Hepatocyte (in vitro differentiated cells): ENCODE data around the gene STN1. TPM values are rescaled to one million over a fixed set of nuclear protein-coding genes. Genes with fewer than 3 reads are reported as not detected.
A peak's percentile ranks its signal among the peaks of the same experiment; 100 is the strongest.

Experiments
- DNase-seq: peaks from one replicate; pipeline ENCODE4 v3.0.0-alpha.2; 2016; ENCODE audit warnings: low spot score
- H2AFZ ChIP-seq: fragments of 200-600 bp; sonication (generic); 2 replicates; pipeline ENCODE4 v1.6.0; 2016; ENCODE audit warnings: antibody characterized with exemption, mild to moderate bottlenecking
- H3K27ac ChIP-seq: fragments of 200-600 bp; sonication (generic); 2 replicates; pipeline ENCODE4 v1.5.1; 2016; ENCODE audit warnings: mild to moderate bottlenecking
- H3K27me3 ChIP-seq: fragments of 200-600 bp; sonication (generic); 2 replicates; pipeline ENCODE4 v1.6.1; 2016
- H3K36me3 ChIP-seq: fragments of 200-600 bp; sonication (generic); replicated peaks from 2 replicates; pipeline ENCODE4 v1.5.1; 2016; ENCODE audit warnings: low read depth; ENCODE audit not compliant: insufficient read depth
- H3K4me1 ChIP-seq: fragments of 200-600 bp; sonication (generic); 2 replicates; pipeline ENCODE4 v1.5.1; 2016; ENCODE audit warnings: mild to moderate bottlenecking, moderate library complexity; ENCODE audit not compliant: insufficient read depth
- H3K4me2 ChIP-seq: fragments of 200-600 bp; sonication (generic); 2 replicates; pipeline ENCODE4 v1.6.0; 2016
- H3K4me3 ChIP-seq: fragments of 200-600 bp; sonication (generic); 2 replicates; pipeline ENCODE4 v1.5.1; 2016; ENCODE audit warnings: mild to moderate bottlenecking
- H3K79me2 ChIP-seq: fragments of 200-600 bp; sonication (generic); 2 replicates; pipeline ENCODE4 v1.6.0; 2017; ENCODE audit warnings: mild to moderate bottlenecking
- H3K9me2 ChIP-seq: fragments of 200-600 bp; sonication (generic); replicated peaks from 2 replicates; pipeline ENCODE4 v1.6.0; 2017; ENCODE audit warnings: mild to moderate bottlenecking; ENCODE audit not compliant: insufficient read depth
- H3K9me3 ChIP-seq: fragments of 200-600 bp; sonication (generic); 2 replicates; pipeline ENCODE4 v1.5.1; 2016; ENCODE audit warnings: low read depth, mild to moderate bottlenecking
- H4K20me1 ChIP-seq: fragments of 200-600 bp; sonication (generic); 2 replicates; pipeline ENCODE4 v1.6.0; 2016; ENCODE audit warnings: mild to moderate bottlenecking; ENCODE audit not compliant: insufficient read depth, poor library complexity, severe bottlenecking
- CTCF ChIP-seq: fragments of 200-600 bp; sonication (generic); IDR thresholded peaks from 2 replicates; pipeline ENCODE4 v1.5.1; 2016; ENCODE audit warnings: antibody characterized with exemption, mild to moderate bottlenecking; ENCODE audit not compliant: poor library complexity
- EZH2 ChIP-seq: fragments of 200-600 bp; sonication (generic); IDR thresholded peaks from 2 replicates; pipeline ENCODE4 v1.6.1; 2016; ENCODE audit warnings: antibody characterized with exemption, mild to moderate bottlenecking, borderline replicate concordance
- EZH2phosphoT487 ChIP-seq: fragments of 200-600 bp; sonication (generic); IDR thresholded peaks from one replicate; pipeline ENCODE4 v1.6.1; 2018; ENCODE audit warnings: antibody characterized with exemption, mild to moderate bottlenecking, low read depth, moderate library complexity; ENCODE audit not compliant: unreplicated experiment, severe bottlenecking
- WGBS: methylation state at CpG from one replicate; pipeline ENCODE4 v1.1.6; 2016; ENCODE audit warnings: low lambda C conversion rate; ENCODE audit errors: missing lambda C conversion rate; 5-methylcytosine and 5-hydroxymethylcytosine counted together
- polyA plus RNA-seq: library from polyadenylated mRNA; unstranded; fragments of >200 nt; fragmentation: Nextera tagmentation; extraction: Ambion mirVana; gene quantifications from 2 replicates; pipeline ENCODE4 v1.2.1, GENCODE V29; 2016
- total RNA-seq: library from RNA; depleted of rRNA; stranded (reverse); fragments of >200 nt; gene quantifications from 2 replicates; pipeline ENCODE4 v1.2.3, GENCODE V29; 2014

The STN1 gene
- total RNA-seq (20.2 and 26.8 TPM in 2 replicates), polyA plus RNA-seq (20.1 and 29.0 TPM in 2 replicates)

GRCh38 chr10:103918053-103918846, at the start of gene STN1:
TSS of gene STN1 (minus strand) at chr10:103918184. CDS start at chr10:103917594, 590 bp downstream.
- no peaks in the 10 kb centered on the region for H3K27me3 ChIP-seq
- no peaks in the 10 kb centered on the region for H4K20me1 ChIP-seq
- H3K36me3 ChIP-seq: no peaks in the 10 kb centered on the region
- peaks cover 30% of the 10 kb centered on the region for H3K79me2 ChIP-seq
- peak; percentile 99 for DNase-seq
- H2AFZ ChIP-seq: peak within 1 kb of the TSS; percentile 97
- H3K4me1 ChIP-seq: peaks cover 31% of the 10 kb centered on the region
- TF ChIP-seq CTCF: no peak
- TF ChIP-seq EZH2phosphoT487: no peak
- no peak for TF ChIP-seq EZH2
- peak within 1 kb of the TSS; percentile 90 for H3K4me3 ChIP-seq
- peak within 1 kb of the TSS; percentile 98 for H3K27ac ChIP-seq
- H3K9me2 ChIP-seq: no peaks in the 10 kb centered on the region
- H3K4me2 ChIP-seq: peak within 1 kb of the TSS; percentile 94
- no peaks in the 10 kb centered on the region for H3K9me3 ChIP-seq
- WGBS: 3% methylated on average over 16 of the region's 53 CpGs

- H3K4me2 ChIP-seq: peak overlapping the region; percentile 92
- DNase-seq: peak; percentile 70
- no peaks in the 10 kb centered on the region for H3K9me2 ChIP-seq
- H3K27ac ChIP-seq: peak overlapping the region; percentile 98
- H3K79me2 ChIP-seq: peaks cover 51% of the 10 kb centered on the region
- 1% methylated on average over 40 of the region's 55 CpGs for WGBS
- H3K4me3 ChIP-seq: peak overlapping the region; percentile 82
- peaks cover 36% of the 10 kb centered on the region for H4K20me1 ChIP-seq
- peaks cover 14% of the 10 kb centered on the region for H3K4me1 ChIP-seq
- peak overlapping the region; percentile 77 for H2AFZ ChIP-seq
- no peaks in the 10 kb centered on the region for H3K27me3 ChIP-seq
- TF ChIP-seq EZH2 (no peak), CTCF (no peak), EZH2phosphoT487 (no peak)
- H3K9me3 ChIP-seq: no peaks in the 10 kb centered on the region
- H3K36me3 ChIP-seq: no peaks in the 10 kb centered on the region
These were observed 49.6 kb upstream of the STN1 start for GRCh38 chr10:103967448-103968071.

- Histone ChIP-seq H3K9me2 (no peaks in the 10 kb centered on the region), H3K4me3 (peak within 1 kb of the TSS; percentile 82), H3K27me3 (no peaks in the 10 kb centered on the region), H3K4me1 (peaks cover 14% of the 10 kb centered on the region), H3K4me2 (peak within 1 kb of the TSS; percentile 92), H3K36me3 (no peaks in the 10 kb centered on the region), H3K9me3 (no peaks in the 10 kb centered on the region), H3K27ac (peak within 1 kb of the TSS; percentile 98), H2AFZ (peak within 1 kb of the TSS; percentile 93), H3K79me2 (peaks cover 44% of the 10 kb centered on the region), H4K20me1 (peaks cover 32% of the 10 kb centered on the region)
- TF ChIP-seq EZH2 (no peak), EZH2phosphoT487 (no peak), CTCF (no peak)
- 2% methylated on average over 63 of the region's 92 CpGs for WGBS
- peak; percentile 97 for DNase-seq
These were observed 48.9 kb upstream of the STN1 start, which contains the start of gene SLK for GRCh38 chr10:103966671-103967447. TSS of gene SLK (plus strand) at chr10:103967140. CDS start at chr10:103967746, 606 bp downstream.
